Neural progenitor cell (in vitro differentiated cells): ENCODE results near the gene PBX3. TPM values are rescaled to one million over a fixed set of nuclear protein-coding genes. Genes with fewer than 3 reads are reported as not detected.
A peak's percentile ranks its signal among the peaks of the same experiment; 100 is the strongest.

Experiments used
- DNase-seq: peaks from one replicate; pipeline ENCODE4 v3.0.0-alpha.2; 2016; ENCODE audit warnings: low spot score
- H2AFZ ChIP-seq: fragments of 200-600 bp; sonication (generic); replicated peaks from 2 replicates; pipeline ENCODE4 v1.6.1; 2016; ENCODE audit warnings: antibody characterized with exemption
- H3F3A ChIP-seq: fragments of 200-600 bp; sonication (generic); 2 replicates; pipeline ENCODE4 v1.6.1; 2016; ENCODE audit warnings: antibody characterized with exemption, low read depth
- H3K27ac ChIP-seq: fragments of 200-600 bp; sonication (generic); 2 replicates; pipeline ENCODE4 v1.5.1; 2016; ENCODE audit warnings: mild to moderate bottlenecking
- H3K27me3 ChIP-seq: fragments of 200-600 bp; sonication (generic); 2 replicates; pipeline ENCODE4 v1.6.1; 2016; ENCODE audit warnings: mild to moderate bottlenecking, moderate library complexity
- H3K36me3 ChIP-seq: fragments of 200-600 bp; sonication (generic); 2 replicates; pipeline ENCODE4 v1.5.1; 2016
- H3K4me1 ChIP-seq: fragments of 200-600 bp; sonication (generic); 2 replicates; pipeline ENCODE4 v1.6.1; 2016; ENCODE audit warnings: mixed run types
- H3K4me2 ChIP-seq: fragments of 200-600 bp; sonication (generic); 2 replicates; pipeline ENCODE4 v1.6.1; 2016
- H3K4me3 ChIP-seq: fragments of 200-600 bp; sonication (generic); 2 replicates; pipeline ENCODE4 v1.5.1; 2016
- H3K79me2 ChIP-seq: fragments of 200-600 bp; sonication (generic); 2 replicates; pipeline ENCODE4 v1.6.1; 2016; ENCODE audit warnings: low read depth
- H3K9ac ChIP-seq: fragments of 200-600 bp; sonication (generic); 2 replicates; pipeline ENCODE4 v1.6.1; 2016
- H3K9me3 ChIP-seq: fragments of 200-600 bp; sonication (generic); 2 replicates; pipeline ENCODE4 v1.5.1; 2016; ENCODE audit warnings: low read depth
- H4K20me1 ChIP-seq: fragments of 200-600 bp; sonication (generic); 2 replicates; pipeline ENCODE4 v1.6.1; 2016; ENCODE audit warnings: low read depth
- H3K27ac Mint-ChIP-seq: 3 replicates; pipeline ENCODE4 v1.8.0; 2021; ENCODE audit warnings: mixed read lengths
- H3K27me3 Mint-ChIP-seq: 2 replicates; pipeline ENCODE4 v1.8.0; 2022; ENCODE audit warnings: low read depth, mild to moderate bottlenecking, inconsistent platforms, moderate library complexity, mixed read lengths; ENCODE audit not compliant: insufficient read depth
- H3K36me3 Mint-ChIP-seq: 3 replicates; pipeline ENCODE4 v1.8.0; 2021; ENCODE audit warnings: mixed read lengths
- H3K4me1 Mint-ChIP-seq: 3 replicates; pipeline ENCODE4 v1.8.0; 2021; ENCODE audit warnings: mixed read lengths
- H3K4me3 Mint-ChIP-seq: 3 replicates; pipeline ENCODE4 v1.8.0; 2021; ENCODE audit warnings: mild to moderate bottlenecking, moderate library complexity, mixed read lengths
- H3K9me3 Mint-ChIP-seq: 3 replicates; pipeline ENCODE4 v1.8.0; 2020; ENCODE audit warnings: mixed read lengths
- EZH2 ChIP-seq: fragments of 200-600 bp; sonication (generic); IDR thresholded peaks from 2 replicates; pipeline ENCODE4 v1.6.1; 2017; ENCODE audit warnings: antibody characterized with exemption, mild to moderate bottlenecking, moderate library complexity
- EZH2phosphoT487 ChIP-seq: fragments of 200-600 bp; sonication (generic); IDR thresholded peaks from 2 replicates; pipeline ENCODE4 v1.6.1; 2017; ENCODE audit warnings: antibody characterized with exemption
- total RNA-seq: library from RNA; depleted of rRNA; stranded (reverse); fragments of >200 nt; gene quantifications from 2 replicates; pipeline ENCODE4 v1.2.3, GENCODE V29; 2015; ENCODE audit warnings: low replicate concordance
- TF ChIP-seq, protein P1 (sequence below): fragments of 200-600 bp; sonication (generic); IDR thresholded peaks from 2 replicates; pipeline ENCODE4 v1.5.1; 2017; ENCODE audit warnings: antibody characterized with exemption, mild to moderate bottlenecking

Gene PBX3
- total RNA-seq, 1 donor from 2014 or later = 99.5 TPM

GRCh38 chr9:125969868-125970267 is 222.7 kb downstream of the PBX3 start:
- DNase-seq = no peak
- Histone ChIP-seq H2AFZ (no peak overlapping the region), H3K9ac (no peak overlapping the region), H3F3A (no peaks in the 10 kb centered on the region), H4K20me1 (no peaks in the 10 kb centered on the region), H3K4me3 (no peak overlapping the region), H3K27ac (no peak overlapping the region), H3K4me1 (no peaks in the 10 kb centered on the region), H3K36me3 (peaks cover 10% of the 10 kb centered on the region), H3K79me2 (no peaks in the 10 kb centered on the region), H3K27me3 (no peaks in the 10 kb centered on the region), H3K9me3 (no peaks in the 10 kb centered on the region), H3K4me2 (no peak overlapping the region)
- Mint-ChIP-seq H3K27ac (peak overlapping the region; percentile 57), H3K27me3 (peaks cover 13% of the 10 kb centered on the region), H3K36me3 (peaks cover 8% of the 10 kb centered on the region), H3K9me3 (peaks cover 1% of the 10 kb centered on the region), H3K4me1 (peaks cover 2% of the 10 kb centered on the region), H3K4me3 (no peak overlapping the region)
- TF ChIP-seq EZH2 (no peak), EZH2phosphoT487 (no peak)
- TF ChIP-seq, protein P1, sequence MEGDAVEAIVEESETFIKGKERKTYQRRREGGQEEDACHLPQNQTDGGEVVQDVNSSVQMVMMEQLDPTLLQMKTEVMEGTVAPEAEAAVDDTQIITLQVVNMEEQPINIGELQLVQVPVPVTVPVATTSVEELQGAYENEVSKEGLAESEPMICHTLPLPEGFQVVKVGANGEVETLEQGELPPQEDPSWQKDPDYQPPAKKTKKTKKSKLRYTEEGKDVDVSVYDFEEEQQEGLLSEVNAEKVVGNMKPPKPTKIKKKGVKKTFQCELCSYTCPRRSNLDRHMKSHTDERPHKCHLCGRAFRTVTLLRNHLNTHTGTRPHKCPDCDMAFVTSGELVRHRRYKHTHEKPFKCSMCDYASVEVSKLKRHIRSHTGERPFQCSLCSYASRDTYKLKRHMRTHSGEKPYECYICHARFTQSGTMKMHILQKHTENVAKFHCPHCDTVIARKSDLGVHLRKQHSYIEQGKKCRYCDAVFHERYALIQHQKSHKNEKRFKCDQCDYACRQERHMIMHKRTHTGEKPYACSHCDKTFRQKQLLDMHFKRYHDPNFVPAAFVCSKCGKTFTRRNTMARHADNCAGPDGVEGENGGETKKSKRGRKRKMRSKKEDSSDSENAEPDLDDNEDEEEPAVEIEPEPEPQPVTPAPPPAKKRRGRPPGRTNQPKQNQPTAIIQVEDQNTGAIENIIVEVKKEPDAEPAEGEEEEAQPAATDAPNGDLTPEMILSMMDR = no peak

DNA sequence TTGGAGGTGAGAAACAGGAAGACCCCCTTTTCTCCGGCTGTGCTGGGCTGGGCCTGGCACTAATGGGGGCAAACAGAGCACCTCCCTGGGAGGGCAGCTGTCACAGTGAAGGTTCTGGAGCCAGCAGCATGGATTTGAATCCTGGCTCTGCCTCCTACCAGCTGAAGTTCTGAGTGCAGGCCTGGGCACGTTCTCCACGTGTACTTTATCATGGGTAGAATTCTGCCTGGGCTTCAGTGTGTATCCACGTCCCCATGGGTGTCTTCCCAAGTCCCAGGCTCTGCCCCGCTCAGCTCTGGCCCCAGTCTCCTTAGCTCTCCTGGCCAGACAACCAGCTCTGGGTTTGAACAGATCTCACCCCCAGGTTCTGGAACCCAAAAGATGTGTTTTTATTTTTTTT is 223.2 kb downstream of the PBX3 start:
- Histone ChIP-seq H3K36me3 (peaks cover 10% of the 10 kb centered on the region), H3K4me1 (no peaks in the 10 kb centered on the region), H3K9ac (no peak overlapping the region), H3K4me2 (no peak overlapping the region), H3K9me3 (no peaks in the 10 kb centered on the region), H2AFZ (no peak overlapping the region), H3F3A (no peaks in the 10 kb centered on the region), H3K27ac (no peak overlapping the region), H3K27me3 (no peaks in the 10 kb centered on the region), H3K79me2 (no peaks in the 10 kb centered on the region), H4K20me1 (no peaks in the 10 kb centered on the region), H3K4me3 (no peak overlapping the region)
- Mint-ChIP-seq H3K27ac (no peak overlapping the region), H3K36me3 (peaks cover 8% of the 10 kb centered on the region), H3K4me3 (no peak overlapping the region), H3K4me1 (peaks cover 2% of the 10 kb centered on the region), H3K9me3 (peaks cover 3% of the 10 kb centered on the region), H3K27me3 (peaks cover 13% of the 10 kb centered on the region)
- DNase-seq = no peak
- TF ChIP-seq EZH2 (no peak), EZH2phosphoT487 (no peak)
- TF ChIP-seq, protein P1 = no peak

DNA sequence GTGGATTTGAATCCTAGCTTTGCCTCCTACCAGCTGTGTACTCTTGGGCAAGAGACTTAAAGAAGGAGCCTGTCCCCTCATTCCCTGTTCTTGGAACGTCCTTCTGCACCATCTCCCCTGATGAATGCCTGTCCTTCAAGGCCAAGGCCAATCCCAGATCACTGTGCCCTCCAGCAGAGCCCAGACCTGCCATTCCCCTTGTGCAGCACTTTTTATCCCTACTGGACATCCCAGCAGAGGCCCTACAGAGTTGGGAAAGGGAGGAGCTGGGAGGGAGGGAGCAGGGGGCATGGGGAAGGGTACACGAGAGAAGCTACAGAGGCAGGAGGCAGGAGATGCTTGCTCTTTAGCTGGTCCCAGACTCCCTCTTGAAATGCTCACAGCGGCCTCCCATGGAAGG is 223.9 kb downstream of the PBX3 start:
- Mint-ChIP-seq H3K4me1 (peaks cover 2% of the 10 kb centered on the region), H3K27me3 (peaks cover 13% of the 10 kb centered on the region), H3K36me3 (peaks cover 8% of the 10 kb centered on the region), H3K27ac (no peak overlapping the region), H3K9me3 (peaks cover 5% of the 10 kb centered on the region), H3K4me3 (no peak overlapping the region)
- H3K4me2 ChIP-seq = no peak overlapping the region
- no peak overlapping the region for H3K9ac ChIP-seq
- no peak overlapping the region for H2AFZ ChIP-seq
- H3K27ac ChIP-seq = no peak overlapping the region
- no peaks in the 10 kb centered on the region for H3K9me3 ChIP-seq
- no peaks in the 10 kb centered on the region for H3F3A ChIP-seq
- no peak overlapping the region for H3K4me3 ChIP-seq
- peaks cover 6% of the 10 kb centered on the region for H3K36me3 ChIP-seq
- no peak for DNase-seq
- H3K27me3 ChIP-seq = no peaks in the 10 kb centered on the region
- H3K79me2 ChIP-seq = no peaks in the 10 kb centered on the region
- H4K20me1 ChIP-seq = no peaks in the 10 kb centered on the region
- TF ChIP-seq EZH2phosphoT487 = no peak
- TF ChIP-seq, protein P1 = no peak
- TF ChIP-seq EZH2 = no peak
- H3K4me1 ChIP-seq = no peaks in the 10 kb centered on the region
